ENCODE results near the gene NEK8. TPM values are rescaled to one million over a fixed set of nuclear protein-coding genes. Genes with fewer than 3 reads are reported as not detected.

The NEK8 gene
- polyA plus RNA-seq, 2 donors: 2.6 to 5.3 TPM

DNA sequence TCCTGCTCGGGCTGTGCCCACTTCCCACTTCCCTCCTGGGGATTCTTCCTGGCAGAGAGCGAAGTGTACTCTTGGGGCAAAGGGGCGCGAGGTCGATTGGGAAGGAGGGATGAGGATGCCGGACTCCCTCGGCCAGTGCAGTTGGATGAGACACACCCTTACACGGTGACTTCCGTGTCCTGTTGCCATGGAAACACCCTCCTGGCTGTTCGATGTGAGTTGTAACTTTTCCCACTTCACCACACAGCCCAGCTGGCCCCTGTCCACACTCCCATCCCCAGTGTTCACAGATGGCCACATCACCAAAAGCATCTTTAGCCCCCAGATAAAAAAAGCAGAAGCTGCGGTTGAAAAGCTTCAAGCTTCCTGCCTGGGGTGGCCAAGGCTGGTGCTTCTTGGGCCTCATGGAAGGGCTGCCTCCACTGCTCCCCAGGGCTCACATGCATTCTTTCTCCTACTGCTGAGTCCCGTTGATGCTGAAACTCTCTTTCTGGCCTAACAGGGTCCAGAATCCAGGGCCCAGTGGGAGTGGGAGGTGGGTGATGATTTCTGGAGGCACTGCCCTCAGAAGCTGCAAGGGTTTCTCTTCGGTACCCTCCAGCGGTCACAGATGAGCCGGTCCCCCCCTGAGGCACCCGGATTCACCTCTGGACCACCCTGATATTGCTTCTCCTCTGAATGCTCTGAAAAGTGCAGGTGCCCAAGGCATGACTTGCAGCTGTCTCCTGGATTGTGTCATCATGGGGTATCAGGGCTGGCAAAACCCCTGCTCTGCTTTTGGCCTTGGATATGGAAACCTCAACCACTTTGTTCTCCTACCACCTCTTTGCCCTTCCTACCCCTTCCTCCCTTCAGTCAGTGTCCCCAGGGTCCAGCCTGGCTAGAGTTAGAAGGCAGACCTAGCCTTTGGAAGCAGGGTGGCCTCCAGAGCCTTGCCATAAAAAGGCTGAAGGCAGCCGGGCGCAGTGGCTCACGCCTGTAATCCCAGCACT, 13.1 kb downstream of the NEK8 start:
- Histone ChIP-seq H3K4me3 (ENCODE audit: low read depth in 1 of 2, low read length in 2 of 2) (no peak overlapping the region), H3K27me3 (ENCODE audit: control insufficient read depth in 1 of 2, insufficient read depth in 2 of 2, low read length in 2 of 2) (no peaks in the 10 kb centered on the region), H3K4me1 (ENCODE audit: control insufficient read depth in 2 of 2, insufficient read depth in 2 of 2, low read length in 1 of 2) (peaks cover 7 to 17% of the 10 kb centered on the region in 2 donors), H3K27ac (ENCODE audit: low read depth in 2 of 2, low read length in 1 of 2) (no peak overlapping the region), H3K36me3 (ENCODE audit: control insufficient read depth in 2 of 2, insufficient read depth in 2 of 2, low read length in 1 of 2) (no peaks in the 10 kb centered on the region), H3K9me3 (ENCODE audit: control insufficient read depth in 2 of 2, insufficient read depth in 1 of 2, low read depth in 1 of 2, low read length in 1 of 2) (no peaks in the 10 kb centered on the region)
- WGBS, 2 donors: 73 to 77% methylated on average over 19 of the region's 19 CpGs

DNA sequence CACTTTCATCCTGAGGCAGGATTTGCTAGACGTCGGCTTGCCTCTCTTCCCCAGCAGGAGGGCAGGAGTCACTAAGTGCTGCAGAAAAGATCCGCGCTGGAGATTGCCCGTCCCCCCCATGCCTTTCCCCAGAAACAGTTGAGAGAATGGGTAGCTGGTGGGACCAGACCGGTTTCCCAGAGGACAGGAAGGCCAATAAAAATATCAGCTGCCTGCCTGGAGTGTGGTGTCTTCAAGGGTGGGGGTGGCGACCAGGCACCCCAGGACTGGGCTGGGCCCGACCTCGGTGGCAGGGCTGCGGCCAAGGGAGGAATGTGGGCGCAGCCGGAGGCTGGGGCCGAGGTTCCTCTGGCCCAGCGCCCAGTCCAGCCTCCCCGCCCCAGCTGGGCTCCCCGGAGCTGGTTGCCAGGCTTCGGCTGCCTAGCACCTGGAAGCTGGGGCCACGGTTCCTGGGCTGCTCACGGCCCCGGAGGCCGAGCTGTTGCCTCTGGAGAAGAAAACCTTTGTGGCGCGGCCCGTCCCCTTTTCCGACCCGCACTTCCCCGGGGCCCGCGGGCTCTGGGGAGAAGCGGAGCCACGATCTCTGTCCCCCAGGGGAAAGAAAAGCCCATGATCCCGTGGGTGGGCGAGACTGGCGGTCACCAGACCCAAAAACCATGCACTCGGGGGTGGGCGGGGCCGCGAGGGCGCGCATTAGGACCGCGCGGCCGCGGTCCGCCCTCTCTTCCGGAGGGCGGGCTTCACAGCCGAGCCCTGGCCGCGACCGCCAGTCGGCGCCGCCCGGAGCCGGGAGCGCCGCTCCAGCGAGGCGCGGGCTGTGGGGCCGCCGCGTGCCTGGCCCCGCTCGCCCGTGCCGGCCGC, 14.9 kb downstream of the NEK8 start, which contains the start of gene TRAF4:
TSS of gene TRAF4 (plus strand) at position 769 of the 861 bp plus-strand sequence. CDS start 102 bp downstream, outside the sequence.
- WGBS, 2 donors: 1 to 2% methylated on average over 41 to 70 of the region's 70 CpGs
- Histone ChIP-seq H3K36me3 (ENCODE audit: control insufficient read depth in 2 of 2, insufficient read depth in 2 of 2, low read length in 1 of 2) (peaks cover 6 to 15% of the 10 kb centered on the region in 2 donors), H3K27ac (ENCODE audit: low read depth in 2 of 2, low read length in 1 of 2) (peak within 1 kb of the TSS; percentile 93 to 97), H3K9me3 (ENCODE audit: control insufficient read depth in 2 of 2, insufficient read depth in 1 of 2, low read depth in 1 of 2, low read length in 1 of 2) (no peaks in the 10 kb centered on the region), H3K4me1 (ENCODE audit: control insufficient read depth in 2 of 2, insufficient read depth in 2 of 2, low read length in 1 of 2) (peaks cover 7 to 32% of the 10 kb centered on the region in 2 donors), H3K4me3 (ENCODE audit: low read depth in 1 of 2, low read length in 2 of 2) (peak within 1 kb of the TSS; percentile 69 to 74), H3K27me3 (ENCODE audit: control insufficient read depth in 1 of 2, insufficient read depth in 2 of 2, low read length in 2 of 2) (no peaks in the 10 kb centered on the region)

DNA sequence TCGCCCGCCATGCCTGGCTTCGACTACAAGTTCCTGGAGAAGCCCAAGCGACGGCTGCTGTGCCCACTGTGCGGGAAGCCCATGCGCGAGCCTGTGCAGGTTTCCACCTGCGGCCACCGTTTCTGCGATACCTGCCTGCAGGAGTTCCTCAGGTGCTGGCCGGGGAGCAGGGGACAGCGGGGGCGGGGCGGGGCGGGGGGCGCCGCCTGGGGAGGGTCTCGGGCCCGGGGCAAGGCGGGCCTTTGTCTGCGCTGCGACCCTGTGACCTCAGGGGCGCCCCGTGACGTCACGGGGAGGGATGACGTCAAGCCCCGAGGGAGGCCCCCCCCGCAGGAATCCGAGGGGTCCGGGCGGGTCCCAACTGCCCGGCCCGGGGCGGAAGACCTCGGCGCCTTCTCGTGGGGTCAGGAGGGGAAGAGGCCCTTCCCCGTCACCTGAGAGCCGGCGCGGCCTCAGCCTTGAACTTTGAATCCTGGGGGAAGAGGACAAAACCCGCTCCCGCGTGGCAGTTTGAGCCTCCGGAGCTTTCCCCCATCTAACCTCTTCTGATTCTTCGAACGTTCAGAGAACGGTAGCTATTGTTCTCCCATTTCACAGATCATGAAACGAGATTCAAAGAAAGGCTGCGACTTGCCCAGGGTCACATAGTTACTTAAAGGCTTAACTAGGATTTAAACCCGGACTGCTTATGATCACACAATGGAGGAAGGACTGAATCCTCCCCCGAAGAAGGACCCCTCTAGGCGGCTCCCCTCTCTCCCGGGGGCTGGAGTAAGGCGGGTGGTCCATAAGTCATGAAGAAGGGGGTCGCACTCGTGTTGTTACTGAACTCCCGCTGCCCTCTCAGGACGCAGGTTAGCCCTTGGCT, 15.8 kb downstream of the NEK8 start:
- peak overlapping the region; percentile 69 to 74 for H3K4me3 ChIP-seq (ENCODE audit: low read depth in 1 of 2, low read length in 2 of 2)
- 1% methylated on average over 53 to 61 of the region's 61 CpGs for WGBS, 2 donors
- no peaks in the 10 kb centered on the region for H3K27me3 ChIP-seq (ENCODE audit: control insufficient read depth in 1 of 2, insufficient read depth in 2 of 2, low read length in 2 of 2)
- H3K4me1 ChIP-seq (ENCODE audit: control insufficient read depth in 2 of 2, insufficient read depth in 2 of 2, low read length in 1 of 2): peaks cover 7 to 41% of the 10 kb centered on the region in 2 donors
- peak overlapping the region; percentile 93 to 97 for H3K27ac ChIP-seq (ENCODE audit: low read depth in 2 of 2, low read length in 1 of 2)
- H3K9me3 ChIP-seq (ENCODE audit: control insufficient read depth in 2 of 2, insufficient read depth in 1 of 2, low read depth in 1 of 2, low read length in 1 of 2): no peaks in the 10 kb centered on the region
- peaks cover 10 to 23% of the 10 kb centered on the region in 2 donors for H3K36me3 ChIP-seq (ENCODE audit: control insufficient read depth in 2 of 2, insufficient read depth in 2 of 2, low read length in 1 of 2)

DNA sequence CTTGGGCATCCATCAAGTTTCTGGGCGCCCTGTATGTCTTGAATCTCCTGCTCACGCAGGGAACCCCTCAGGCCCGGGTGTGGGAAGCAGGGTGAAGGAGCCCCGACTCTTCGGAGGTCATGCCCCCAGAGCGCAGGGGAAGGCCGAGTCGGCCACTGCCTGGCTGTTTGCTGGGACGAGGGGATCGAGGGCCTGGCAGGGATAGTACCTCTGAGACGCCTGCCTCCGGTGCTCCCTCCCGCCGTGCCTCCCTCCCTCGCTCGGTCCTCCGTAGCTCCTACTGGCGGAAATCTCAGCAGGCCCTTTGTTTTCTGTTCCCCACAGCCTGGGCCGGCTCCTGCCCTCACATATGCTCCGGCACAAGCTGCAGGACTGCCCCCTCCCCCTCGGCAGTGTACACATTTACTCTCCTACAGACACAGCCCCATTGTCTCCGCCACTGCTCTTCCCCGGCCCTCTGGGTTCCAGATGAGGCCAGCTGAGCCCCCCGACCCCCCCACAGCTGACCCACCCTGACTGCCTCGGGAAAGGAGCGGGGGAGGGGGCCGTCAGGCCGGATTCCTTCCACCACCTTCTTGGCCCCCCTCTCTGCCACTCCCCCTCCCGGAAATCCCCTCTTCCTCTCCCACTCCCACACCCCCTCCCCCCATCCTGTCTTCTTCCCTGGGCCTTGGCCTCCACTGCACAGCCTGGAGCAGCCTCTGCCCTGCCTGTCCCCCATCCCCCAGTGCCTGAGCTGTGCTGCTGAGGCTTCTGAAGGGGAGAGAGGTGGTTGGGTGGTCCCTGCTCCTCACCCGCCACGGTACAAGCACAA, 16.6 kb downstream of the NEK8 start:
- H3K36me3 ChIP-seq (ENCODE audit: control insufficient read depth in 2 of 2, insufficient read depth in 2 of 2, low read length in 1 of 2): peaks cover 13 to 27% of the 10 kb centered on the region in 2 donors
- WGBS, 2 donors: 3 to 5% methylated on average over 23 to 31 of the region's 31 CpGs
- no peaks in the 10 kb centered on the region for H3K9me3 ChIP-seq (ENCODE audit: control insufficient read depth in 2 of 2, insufficient read depth in 1 of 2, low read depth in 1 of 2, low read length in 1 of 2)
- peak overlapping the region; percentile 93 to 97 for H3K27ac ChIP-seq (ENCODE audit: low read depth in 2 of 2, low read length in 1 of 2)
- H3K4me1 ChIP-seq (ENCODE audit: control insufficient read depth in 2 of 2, insufficient read depth in 2 of 2, low read length in 1 of 2): peaks cover 7 to 42% of the 10 kb centered on the region in 2 donors
- H3K27me3 ChIP-seq (ENCODE audit: control insufficient read depth in 1 of 2, insufficient read depth in 2 of 2, low read length in 2 of 2): no peaks in the 10 kb centered on the region
- peak overlapping the region; percentile 69 to 74 for H3K4me3 ChIP-seq (ENCODE audit: low read depth in 1 of 2, low read length in 2 of 2)

DNA sequence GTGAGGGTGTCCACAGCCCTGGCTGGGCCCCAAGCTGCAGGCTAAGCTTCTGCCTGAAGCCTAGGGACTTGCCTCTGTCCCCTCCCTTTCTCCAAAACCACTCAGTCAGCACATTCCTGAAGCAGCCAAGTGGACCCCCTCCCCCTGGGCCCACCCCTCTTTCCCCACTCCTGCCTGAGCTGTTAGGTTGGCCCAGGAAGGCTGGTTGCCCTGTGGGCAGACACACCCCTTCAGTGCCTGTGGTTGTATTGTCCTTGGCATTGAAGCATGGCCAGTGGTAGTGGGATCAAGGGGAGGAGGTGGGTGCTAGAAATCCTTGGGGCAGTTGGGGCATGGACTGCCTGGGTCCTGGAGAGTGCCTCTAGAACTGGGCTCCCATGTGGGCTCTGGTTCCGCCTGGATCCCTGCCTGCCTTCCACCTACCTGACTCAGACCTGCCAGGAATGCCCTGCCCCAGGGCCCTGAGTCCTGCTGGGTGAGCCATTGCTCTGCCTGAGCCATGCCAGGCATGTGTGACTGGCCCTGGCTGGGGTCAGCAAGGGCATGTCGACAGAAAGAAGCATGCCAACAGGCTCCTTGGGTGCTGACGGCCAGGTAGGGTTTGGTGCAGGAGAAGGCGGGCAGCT, 17.3 kb downstream of the NEK8 start:
- Histone ChIP-seq H3K27ac (ENCODE audit: low read depth in 2 of 2, low read length in 1 of 2) (peak overlapping the region; percentile 93 to 97), H3K4me3 (ENCODE audit: low read depth in 1 of 2, low read length in 2 of 2) (peak overlapping the region; percentile 69 to 74), H3K4me1 (ENCODE audit: control insufficient read depth in 2 of 2, insufficient read depth in 2 of 2, low read length in 1 of 2) (peaks cover 7 to 42% of the 10 kb centered on the region in 2 donors), H3K36me3 (ENCODE audit: control insufficient read depth in 2 of 2, insufficient read depth in 2 of 2, low read length in 1 of 2) (peaks cover 13 to 27% of the 10 kb centered on the region in 2 donors), H3K27me3 (ENCODE audit: control insufficient read depth in 1 of 2, insufficient read depth in 2 of 2, low read length in 2 of 2) (no peaks in the 10 kb centered on the region), H3K9me3 (ENCODE audit: control insufficient read depth in 2 of 2, insufficient read depth in 1 of 2, low read depth in 1 of 2, low read length in 1 of 2) (no peaks in the 10 kb centered on the region)
- WGBS, 2 donors: 46 to 47% methylated on average over 4 of the region's 4 CpGs

DNA sequence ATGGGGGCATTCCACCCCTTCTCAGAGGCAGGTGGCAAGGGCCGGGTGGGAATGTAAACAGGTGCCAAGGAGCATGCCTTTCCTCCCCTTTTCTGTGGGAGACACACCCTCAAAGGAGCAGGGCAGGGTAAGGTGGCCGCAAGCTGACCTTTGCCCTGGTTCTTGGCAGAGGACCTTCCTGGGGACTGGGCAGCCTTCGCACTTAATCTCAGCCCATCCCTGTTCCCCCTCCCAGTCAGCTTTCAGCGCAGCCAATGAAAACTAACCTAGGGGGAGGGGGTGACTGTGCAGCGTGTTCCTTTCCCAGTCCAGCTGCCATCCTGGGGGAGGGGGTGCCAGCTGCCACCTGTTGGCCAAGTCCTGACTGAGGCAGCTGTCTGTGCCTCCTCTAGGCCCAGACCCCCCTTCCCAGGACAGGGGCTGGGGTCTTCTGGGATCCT, 18.0 kb downstream of the NEK8 start:
- Histone ChIP-seq H3K4me1 (ENCODE audit: control insufficient read depth in 2 of 2, insufficient read depth in 2 of 2, low read length in 1 of 2) (peaks cover 7 to 42% of the 10 kb centered on the region in 2 donors), H3K27me3 (ENCODE audit: control insufficient read depth in 1 of 2, insufficient read depth in 2 of 2, low read length in 2 of 2) (no peaks in the 10 kb centered on the region), H3K9me3 (ENCODE audit: control insufficient read depth in 2 of 2, insufficient read depth in 1 of 2, low read depth in 1 of 2, low read length in 1 of 2) (no peaks in the 10 kb centered on the region), H3K4me3 (ENCODE audit: low read depth in 1 of 2, low read length in 2 of 2) (peak overlapping the region; percentile 27 to 74), H3K27ac (ENCODE audit: low read depth in 2 of 2, low read length in 1 of 2) (peak overlapping the region; percentile 93 to 97), H3K36me3 (ENCODE audit: control insufficient read depth in 2 of 2, insufficient read depth in 2 of 2, low read length in 1 of 2) (peaks cover 13 to 27% of the 10 kb centered on the region in 2 donors)
- 31 to 34% methylated on average over 5 of the region's 5 CpGs for whole genome bisulfite sequencing, 2 donors

DNA sequence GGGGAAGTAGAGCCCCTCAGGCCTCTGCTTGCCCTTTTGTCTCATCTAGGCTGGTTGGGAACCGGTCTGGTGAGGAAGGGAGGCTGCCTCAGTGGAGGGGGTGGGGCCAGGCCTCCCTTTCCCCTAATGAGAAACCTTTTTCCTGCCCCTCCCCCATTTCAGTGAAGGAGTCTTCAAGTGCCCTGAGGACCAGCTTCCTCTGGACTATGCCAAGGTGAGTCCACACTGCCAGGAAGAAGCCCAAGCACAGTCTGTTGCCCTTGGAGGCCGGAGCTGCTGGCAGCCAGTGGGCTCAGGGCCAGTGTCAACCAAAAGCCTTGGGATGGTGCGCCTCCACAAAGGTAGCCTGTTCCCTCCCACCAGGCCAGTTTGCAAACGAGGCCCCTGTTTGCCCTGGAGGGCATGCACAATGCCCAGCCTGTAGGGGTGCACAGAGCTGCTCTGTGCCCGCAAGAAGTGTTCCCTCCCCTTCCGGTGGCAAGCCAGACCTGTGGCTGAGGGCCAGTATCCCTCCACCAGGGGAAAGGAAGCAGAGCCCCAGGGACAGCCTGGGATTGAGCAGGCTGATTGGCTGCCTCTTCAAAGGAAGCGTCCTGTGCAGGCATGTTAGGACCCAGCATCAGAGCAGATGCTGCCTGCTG, 18.6 kb downstream of the NEK8 start:
- H3K4me3 ChIP-seq (ENCODE audit: low read depth in 1 of 2, low read length in 2 of 2): peak overlapping the region; percentile 27 to 74
- H3K27me3 ChIP-seq (ENCODE audit: control insufficient read depth in 1 of 2, insufficient read depth in 2 of 2, low read length in 2 of 2): no peaks in the 10 kb centered on the region
- no peaks in the 10 kb centered on the region for H3K9me3 ChIP-seq (ENCODE audit: control insufficient read depth in 2 of 2, insufficient read depth in 1 of 2, low read depth in 1 of 2, low read length in 1 of 2)
- H3K4me1 ChIP-seq (ENCODE audit: control insufficient read depth in 2 of 2, insufficient read depth in 2 of 2, low read length in 1 of 2): peaks cover 7 to 42% of the 10 kb centered on the region in 2 donors
- 34 to 38% methylated on average over 7 of the region's 7 CpGs for WGBS, 2 donors
- H3K27ac ChIP-seq (ENCODE audit: low read depth in 2 of 2, low read length in 1 of 2): peak overlapping the region; percentile 93 to 97
- peaks cover 13 to 27% of the 10 kb centered on the region in 2 donors for H3K36me3 ChIP-seq (ENCODE audit: control insufficient read depth in 2 of 2, insufficient read depth in 2 of 2, low read length in 1 of 2)

Measured in esophagus (tissue), 2 donors.